ENCODE results near the gene LILRB3. TPM values are rescaled to one million over a fixed set of nuclear protein-coding genes. Genes with fewer than 3 reads are reported as not detected.
A peak's percentile ranks its signal among the peaks of the same experiment; 100 is the strongest.

Gene LILRB3
- total and polyA plus RNA-seq, 2 donors (not counting 1 experiment from before 2014, with no cell fraction given): not detected

- Histone ChIP-seq H3K27ac (ENCODE audit: insufficient read depth, low read length) (peak overlapping the region; percentile 98), H2AFZ (ENCODE audit: low read length) (peak overlapping the region; percentile 95), H3K4me2 (ENCODE audit: extremely low read depth, insufficient read depth, low read length) (peak overlapping the region; percentile 76), H3K9ac (ENCODE audit: insufficient read depth, low read length) (peak overlapping the region; percentile 93), H3K36me3 (ENCODE audit: control insufficient read depth, insufficient read depth, low read length) (peaks cover 9% of the 10 kb centered on the region), H3K9me3 (ENCODE audit: control insufficient read depth, insufficient read depth, low read depth, low read length) (no peaks in the 10 kb centered on the region), H4K20me1 (ENCODE audit: control insufficient read depth, extremely low read depth, insufficient read depth, low read length) (no peaks in the 10 kb centered on the region), H3K4me3 (replicated peaks in 1 of 4; ENCODE audit: control extremely low read depth in 1 of 4, insufficient read depth in 1 of 4, low read depth in 3 of 4, low read length in 4 of 4) (peak overlapping the region; percentile 68 to 88 (median 82)), H3K27me3 (ENCODE audit: control insufficient read depth, insufficient read depth, low read length) (no peaks in the 10 kb centered on the region), H3K79me2 (ENCODE audit: control insufficient read depth, insufficient read depth, low read length) (peaks cover 30% of the 10 kb centered on the region), H3K4me1 (ENCODE audit: control insufficient read depth, extremely low read depth, insufficient read depth, low read length) (peaks cover 11% of the 10 kb centered on the region)
- TF ChIP-seq EZH2 (IDR thresholded peaks at IDR 0.05; ENCODE audit: low read length, missing control alignments) (no peak), CTCF (conservative IDR thresholded peaks at IDR 0.05 in 1 of 2, IDR thresholded peaks at IDR 0.05 in 1 of 2; ENCODE audit: low read depth in 1 of 2, low read length in 2 of 2) (no peak)
- DNase-seq (ENCODE audit: low read depth in 2 of 2): peak; percentile 98 to 100
Observed at GRCh38 chr19:54190503-54191010, 32.2 kb downstream of the LILRB3 start.

GRCh38 chr19:54189735-54190502 lies 32.9 kb downstream of the LILRB3 start:
- H3K4me3 ChIP-seq (replicated peaks in 1 of 4; ENCODE audit: control extremely low read depth in 1 of 4, insufficient read depth in 1 of 4, low read depth in 3 of 4, low read length in 4 of 4): peak overlapping the region; percentile 50 to 82 (median 63)
- peaks cover 30% of the 10 kb centered on the region for H3K79me2 ChIP-seq (ENCODE audit: control insufficient read depth, insufficient read depth, low read length)
- peaks cover 9% of the 10 kb centered on the region for H3K36me3 ChIP-seq (ENCODE audit: control insufficient read depth, insufficient read depth, low read length)
- TF ChIP-seq CTCF (conservative IDR thresholded peaks at IDR 0.05 in 1 of 2, IDR thresholded peaks at IDR 0.05 in 1 of 2; ENCODE audit: low read depth in 1 of 2, low read length in 2 of 2) (no peak), EZH2 (IDR thresholded peaks at IDR 0.05; ENCODE audit: low read length, missing control alignments) (no peak)
- H2AFZ ChIP-seq (ENCODE audit: low read length): peak overlapping the region; percentile 68
- peak; percentile 100 for DNase-seq (ENCODE audit: low read depth in 2 of 2)
- peak overlapping the region; percentile 98 for H3K27ac ChIP-seq (ENCODE audit: insufficient read depth, low read length)
- no peaks in the 10 kb centered on the region for H3K9me3 ChIP-seq (ENCODE audit: control insufficient read depth, insufficient read depth, low read depth, low read length)
- no peaks in the 10 kb centered on the region for H3K27me3 ChIP-seq (ENCODE audit: control insufficient read depth, insufficient read depth, low read length)
- peaks cover 11% of the 10 kb centered on the region for H3K4me1 ChIP-seq (ENCODE audit: control insufficient read depth, extremely low read depth, insufficient read depth, low read length)
- H3K9ac ChIP-seq (ENCODE audit: insufficient read depth, low read length): peak overlapping the region; percentile 93
- H4K20me1 ChIP-seq (ENCODE audit: control insufficient read depth, extremely low read depth, insufficient read depth, low read length): no peaks in the 10 kb centered on the region
- H3K4me2 ChIP-seq (ENCODE audit: extremely low read depth, insufficient read depth, low read length): peak overlapping the region; percentile 36

GRCh38 chr19:54189145-54189734 lies 33.6 kb downstream of the LILRB3 start, which contains the start of gene MBOAT7:
MBOAT7 (minus strand) TSS chr19:54189580; CDS start chr19:54188508, 1,072 bp downstream.
- Histone ChIP-seq H3K4me3 (replicated peaks in 1 of 4; ENCODE audit: control extremely low read depth in 1 of 4, insufficient read depth in 1 of 4, low read depth in 3 of 4, low read length in 4 of 4) (peak within 1 kb of the TSS; percentile 50 to 82 (median 70)), H3K79me2 (ENCODE audit: control insufficient read depth, insufficient read depth, low read length) (peaks cover 30% of the 10 kb centered on the region), H2AFZ (ENCODE audit: low read length) (peak within 1 kb of the TSS; percentile 68), H3K36me3 (ENCODE audit: control insufficient read depth, insufficient read depth, low read length) (peaks cover 9% of the 10 kb centered on the region), H3K27ac (ENCODE audit: insufficient read depth, low read length) (peak within 1 kb of the TSS; percentile 98), H3K4me2 (ENCODE audit: extremely low read depth, insufficient read depth, low read length) (peak within 1 kb of the TSS; percentile 67), H3K9me3 (ENCODE audit: control insufficient read depth, insufficient read depth, low read depth, low read length) (no peaks in the 10 kb centered on the region), H3K27me3 (ENCODE audit: control insufficient read depth, insufficient read depth, low read length) (no peaks in the 10 kb centered on the region), H3K9ac (ENCODE audit: insufficient read depth, low read length) (peak within 1 kb of the TSS; percentile 93), H3K4me1 (ENCODE audit: control insufficient read depth, extremely low read depth, insufficient read depth, low read length) (peaks cover 11% of the 10 kb centered on the region), H4K20me1 (ENCODE audit: control insufficient read depth, extremely low read depth, insufficient read depth, low read length) (no peaks in the 10 kb centered on the region)
- TF ChIP-seq EZH2 (IDR thresholded peaks at IDR 0.05; ENCODE audit: low read length, missing control alignments): no peak
- no peak for TF ChIP-seq CTCF (conservative IDR thresholded peaks at IDR 0.05 in 1 of 2, IDR thresholded peaks at IDR 0.05 in 1 of 2; ENCODE audit: low read depth in 1 of 2, low read length in 2 of 2)
- no peak for DNase-seq (ENCODE audit: low read depth in 2 of 2)
